Stimulated activated CD8-positive, alpha-beta memory T cell treated with anti-CD3 and anti-CD28 coated beads, Interleukin-4, amount 100 ng/mL, for 4 hours (primary cell): ENCODE data around the gene DDN.
A peak's percentile ranks its signal among the peaks of the same experiment; 100 is the strongest.

Source experiments
- DNase-seq, 2 donors: peaks; one replicate each; pipeline ENCODE4 v3.0.0-alpha.2; 2020; ENCODE audit warnings: low read depth in 2 of 2, low spot score in 1 of 2

DDN gene

GRCh38 chr12:48999371-49000131 is at the start of gene DDN:
DDN (minus strand) TSS chr12:48999375; CDS start chr12:48999287, 88 bp downstream.
- DNase-seq = no peak

- no peak for DNase-seq
These were observed 49.8 kb upstream of the DDN start for GRCh38 chr12:49048953-49049352.

GRCh38 chr12:49046129-49046895 is 47.1 kb upstream of the DDN start:
- DNase-seq = no peak

- DNase-seq = no peak
These were observed 45.5 kb upstream of the DDN start for GRCh38 chr12:49044660-49045059.

GRCh38 chr12:49043856-49044258 is 44.7 kb upstream of the DDN start:
- peak; percentile 40 to 75 for DNase-seq

GRCh38 chr12:49043241-49043640 is 44.1 kb upstream of the DDN start:
- DNase-seq = no peak

- DNase-seq = no peak
These were observed 42.8 kb upstream of the DDN start for GRCh38 chr12:49041881-49042484.

- no peak for DNase-seq
These were observed 42.1 kb upstream of the DDN start for GRCh38 chr12:49041036-49041880.

- no peak for DNase-seq
These were observed 41.2 kb upstream of the DDN start for GRCh38 chr12:49040364-49040855.

- DNase-seq = no peak
These were observed 40.5 kb upstream of the DDN start for GRCh38 chr12:49039421-49040363.

- no peak for DNase-seq
These were observed 39.2 kb upstream of the DDN start for GRCh38 chr12:49038291-49038955.

- DNase-seq = no peak
These were observed 38.7 kb upstream of the DDN start for GRCh38 chr12:49037947-49038237.

GRCh38 chr12:49037111-49037946 is 38.2 kb upstream of the DDN start:
- no peak for DNase-seq

- DNase-seq = no peak
These were observed 36.9 kb upstream of the DDN start for GRCh38 chr12:49036029-49036428.

GRCh38 chr12:49034286-49034622 is 35.1 kb upstream of the DDN start:
- no peak for DNase-seq

- no peak for DNase-seq
These were observed 34.6 kb upstream of the DDN start for GRCh38 chr12:49033611-49034285.

GRCh38 chr12:49032679-49033447 is 33.7 kb upstream of the DDN start:
- no peak for DNase-seq
